GM21381 (cell line): ENCODE results near the gene DAAM1.

Experiments used
- ATAC-seq: cut with Tn5 transposase; IDR thresholded peaks from one replicate; pipeline ENCODE4 v1.9.1; 2021; ENCODE audit warnings: mild to moderate bottlenecking, moderate library complexity; ENCODE audit not compliant: unreplicated experiment

The DAAM1 gene

DNA sequence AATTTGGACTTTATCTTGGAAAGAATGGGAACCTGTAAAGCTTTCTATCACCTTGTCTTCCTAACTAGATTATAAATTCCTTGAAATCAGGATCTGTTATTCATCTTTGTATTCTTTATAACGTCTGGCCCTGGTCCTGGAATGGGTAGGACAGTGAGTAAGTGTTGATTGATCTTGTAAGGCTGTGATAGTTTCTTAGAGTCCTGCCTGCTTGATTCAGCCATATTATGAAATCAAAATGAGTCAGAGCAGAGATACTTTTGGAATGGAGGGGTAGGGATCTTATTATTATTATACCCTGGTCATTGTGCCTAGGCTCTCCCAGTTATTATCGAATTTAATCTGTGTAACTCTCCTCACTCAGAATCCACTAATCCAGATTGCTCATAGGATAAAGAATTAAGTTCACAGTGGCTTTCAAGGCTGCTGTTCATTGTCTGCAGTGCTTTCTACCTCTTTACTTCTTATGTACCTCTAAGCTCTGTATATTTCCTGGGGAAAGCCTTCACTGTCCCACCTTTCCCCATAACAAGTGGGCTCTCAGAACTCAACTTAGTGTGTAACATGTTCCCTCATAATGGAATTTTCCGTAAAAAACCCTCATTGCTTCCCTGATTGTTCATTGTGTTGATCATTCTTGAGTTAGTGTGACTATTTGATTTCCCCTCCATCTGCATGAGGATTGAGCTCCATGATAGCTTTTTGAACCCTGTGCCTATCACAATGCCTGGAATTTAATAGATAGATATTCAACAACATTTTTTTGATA, 93.3 kb downstream of the DAAM1 start:
- ATAC-seq, result no peak

DNA sequence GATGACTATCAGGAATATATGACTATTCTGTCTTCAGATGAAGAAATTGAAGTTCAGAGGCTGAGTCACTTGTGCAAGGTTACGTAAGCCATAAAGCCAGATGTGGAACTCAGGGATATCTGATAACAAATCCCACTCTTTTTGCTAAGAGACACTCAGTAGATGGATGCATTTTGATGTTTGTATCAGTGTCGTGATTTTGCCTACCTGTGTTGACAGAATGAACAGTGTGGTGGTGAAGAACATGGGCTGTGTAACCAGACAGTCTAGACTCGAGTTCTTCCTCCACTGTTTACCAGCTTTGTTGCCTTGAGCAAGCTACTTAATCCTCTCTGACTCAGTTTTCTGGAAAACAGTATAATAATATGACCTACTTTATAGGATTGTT, 93.9 kb downstream of the DAAM1 start:
- no peak for ATAC-seq

DNA sequence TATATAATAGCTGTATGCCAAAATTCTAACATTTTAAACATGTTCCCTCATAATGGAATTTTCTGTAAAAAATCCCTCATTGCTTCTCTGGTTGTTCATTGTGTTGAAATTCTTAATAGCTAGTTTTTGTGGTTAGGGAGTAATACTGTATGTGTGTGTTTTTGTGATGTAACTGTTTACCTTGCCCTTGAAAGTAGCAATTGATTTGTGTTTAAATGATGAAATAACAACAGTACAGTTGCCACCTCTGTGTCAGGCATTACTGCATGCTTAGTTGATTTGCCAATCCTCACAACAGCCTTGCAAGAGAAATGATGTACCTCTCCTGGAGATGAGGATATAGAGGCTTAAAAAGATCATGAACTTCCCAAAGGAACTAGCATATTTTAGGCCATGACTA, 94.9 kb downstream of the DAAM1 start:
- no peak for ATAC-seq

DNA sequence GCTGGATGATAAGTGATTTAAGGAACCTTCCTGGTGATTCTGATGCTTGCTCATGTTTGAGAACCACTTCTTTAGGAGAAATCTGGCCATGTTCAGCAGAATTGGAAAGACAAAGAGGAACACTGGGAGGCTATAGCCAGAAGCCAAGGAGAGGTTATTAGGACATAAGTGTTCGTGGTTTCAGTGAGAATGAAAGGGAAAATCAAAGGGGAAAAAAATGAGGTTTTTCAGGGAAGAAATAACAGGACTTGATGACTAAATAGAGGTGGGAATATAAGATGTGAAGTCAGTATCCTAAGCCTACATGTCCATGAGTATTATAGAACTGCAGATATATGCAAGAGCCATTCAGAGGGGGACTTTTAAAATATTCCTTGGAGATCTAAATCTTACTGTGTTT, 95.6 kb downstream of the DAAM1 start:
- ATAC-seq, result no peak

DNA sequence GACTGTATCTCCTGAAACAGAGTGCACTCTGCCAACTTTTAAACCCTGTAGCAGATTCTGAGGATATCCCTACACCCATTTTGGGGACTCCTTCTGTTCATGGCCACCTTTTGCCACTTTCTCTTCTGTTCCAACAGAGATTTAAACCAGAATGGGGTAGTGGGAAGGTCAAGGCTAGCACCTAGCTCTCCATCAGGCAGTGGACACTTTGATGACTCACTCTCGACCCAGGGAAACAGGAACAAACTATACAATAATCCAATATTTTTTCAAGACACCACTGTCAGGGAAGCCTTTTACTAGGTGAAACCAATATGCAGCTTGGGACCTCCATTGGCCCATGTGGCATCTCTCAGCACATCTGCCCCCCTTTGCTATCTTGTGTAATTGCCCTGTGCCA, 103.6 kb downstream of the DAAM1 start:
- no peak for ATAC-seq

DNA sequence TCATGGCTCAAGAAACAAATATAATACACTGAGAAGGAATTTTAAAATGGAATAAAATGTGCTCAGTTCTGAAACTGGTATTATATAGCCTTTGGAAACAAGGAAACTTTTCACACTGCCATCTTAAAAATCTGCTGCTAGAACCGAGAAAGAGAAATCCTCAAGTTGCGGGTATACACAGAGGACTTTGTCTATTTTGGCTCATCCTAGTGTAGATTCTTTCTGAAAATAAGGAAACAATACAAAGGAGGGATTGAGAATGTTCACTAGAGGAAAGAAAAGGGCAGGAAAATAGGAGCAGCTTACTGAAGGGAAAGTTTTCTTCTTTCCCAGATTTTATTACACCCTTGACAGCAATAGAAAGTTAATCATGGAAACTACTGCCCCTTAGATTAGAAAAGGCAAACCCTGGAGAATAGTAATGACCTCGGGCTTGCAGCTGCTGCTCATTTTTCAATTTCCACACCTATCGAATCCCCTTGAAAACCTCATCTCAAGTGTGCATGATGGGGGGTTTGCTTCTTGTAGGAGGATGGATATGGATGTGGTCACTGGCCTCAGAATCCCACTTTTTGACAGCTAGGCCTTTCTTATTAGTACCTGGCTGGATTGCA, 104.6 kb downstream of the DAAM1 start:
- no peak for ATAC-seq

DNA sequence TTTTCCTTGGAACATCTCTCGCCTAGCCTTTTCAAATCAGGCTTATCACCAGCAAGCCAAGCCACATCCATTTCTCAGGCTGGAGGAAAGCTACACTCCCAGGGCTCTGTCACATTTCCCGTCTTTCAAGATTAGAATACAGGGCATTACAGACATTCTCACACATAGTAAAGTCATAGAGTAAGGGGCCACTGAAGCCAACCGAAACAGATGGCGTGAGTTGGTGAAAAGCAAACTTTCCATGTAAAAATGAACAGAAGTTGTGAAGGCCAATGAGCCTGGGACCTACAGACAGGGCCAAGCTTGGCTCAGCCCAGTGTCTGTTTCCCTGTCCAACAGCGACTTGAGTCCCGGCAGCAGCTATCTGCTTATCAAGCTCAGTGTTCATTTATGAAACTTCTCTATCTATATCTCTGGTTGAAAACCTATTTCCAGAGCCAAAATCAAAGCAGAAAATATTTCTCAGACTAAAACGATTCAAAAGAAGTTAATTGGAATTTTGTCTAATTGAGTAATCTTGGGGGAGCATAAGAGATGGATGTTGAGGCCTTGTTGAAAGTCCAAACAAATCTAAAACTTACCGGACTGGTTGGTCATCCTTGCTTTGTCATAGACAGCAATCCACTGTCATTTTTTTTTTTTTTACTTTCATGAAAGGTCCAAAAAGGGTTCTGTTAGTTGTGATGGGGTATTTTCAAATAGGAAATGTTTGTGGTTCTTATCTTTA, 105.6 kb downstream of the DAAM1 start:
- no peak for ATAC-seq

DNA sequence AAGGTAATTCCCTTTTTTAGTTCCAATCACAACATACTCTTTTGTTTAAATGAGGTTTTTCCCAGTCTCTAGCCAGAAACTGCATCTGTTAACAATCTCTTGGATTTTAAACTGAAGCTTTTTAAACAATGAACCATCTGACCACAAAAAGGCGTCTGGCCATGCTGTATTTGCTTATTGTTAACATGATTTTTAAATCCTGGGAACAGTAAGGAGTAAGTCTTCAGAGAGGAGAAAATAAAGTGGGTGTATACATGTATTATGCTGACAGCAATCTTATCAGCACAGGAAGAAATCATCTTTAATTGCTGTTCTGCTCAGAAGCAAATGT, 106.2 kb downstream of the DAAM1 start:
- no peak for ATAC-seq

DNA sequence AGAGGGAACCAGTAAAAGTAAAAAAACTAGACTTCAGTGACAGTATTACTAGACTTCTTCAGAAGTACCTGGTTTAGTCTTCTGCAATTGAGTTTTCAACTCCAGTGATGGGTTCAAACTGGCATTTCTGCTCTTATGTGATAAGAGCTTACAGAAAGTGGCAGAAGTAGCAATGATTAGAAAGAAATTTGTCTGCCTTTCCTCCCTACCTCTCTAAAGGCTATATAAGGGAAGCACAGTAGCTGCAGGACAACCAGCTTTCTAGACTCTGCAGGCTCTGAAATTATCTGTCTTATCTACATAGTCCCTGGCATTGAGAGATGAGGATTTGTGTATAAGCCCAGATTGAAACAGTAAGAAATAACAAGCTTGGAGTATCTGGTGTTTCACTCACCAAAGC, 107.5 kb downstream of the DAAM1 start:
- no peak for ATAC-seq

DNA sequence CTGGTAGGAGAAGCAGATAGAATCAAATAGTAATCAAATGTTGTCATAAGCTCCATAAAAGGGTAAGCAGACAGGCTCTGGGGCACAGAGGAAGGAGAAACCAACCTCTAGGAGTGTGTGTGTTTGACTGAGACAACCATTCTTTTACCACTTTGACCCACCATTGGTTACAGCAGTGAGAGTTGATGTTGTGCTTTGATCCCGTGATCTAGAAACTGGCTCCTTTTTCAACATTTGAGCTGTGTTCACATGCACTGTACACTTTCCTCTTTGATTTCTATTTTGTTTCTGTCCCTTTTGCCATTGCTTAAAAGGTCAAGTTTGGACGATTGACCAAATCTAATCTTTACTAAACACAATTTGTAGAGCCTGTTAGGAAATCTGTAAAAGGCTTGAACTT, 108.0 kb downstream of the DAAM1 start:
- ATAC-seq, result no peak

DNA sequence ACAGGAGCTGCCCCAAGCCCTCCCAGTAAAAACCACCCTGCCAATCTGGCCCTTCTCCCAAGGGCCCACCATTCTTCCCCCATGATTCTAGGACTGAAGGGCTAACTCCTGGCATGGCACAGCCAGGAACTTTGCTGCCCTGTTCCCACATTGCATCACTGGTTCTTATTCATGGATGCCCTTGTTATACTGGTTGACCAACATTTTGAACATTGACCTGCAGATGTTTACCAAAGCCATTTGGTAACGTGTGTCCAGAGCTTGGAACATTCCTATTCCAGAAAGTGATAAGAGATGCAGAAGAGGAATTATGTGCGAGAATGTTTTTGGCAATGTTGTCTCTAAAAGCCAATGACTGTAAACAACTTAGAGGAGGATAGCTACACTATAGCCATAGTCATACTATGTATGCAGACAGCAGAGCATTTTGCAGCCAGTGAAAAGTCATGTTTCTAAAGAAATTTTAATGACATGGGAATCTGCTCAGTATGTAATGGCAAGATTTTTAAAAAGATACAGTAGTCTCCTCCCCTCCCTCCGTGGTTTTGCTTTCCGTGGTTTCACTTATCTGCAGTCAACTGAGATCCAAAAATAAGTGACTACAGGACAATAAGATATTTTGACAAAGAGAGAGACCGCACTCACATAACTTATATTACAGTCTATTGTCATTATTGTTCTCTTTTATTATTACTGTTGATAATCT, 108.8 kb downstream of the DAAM1 start:
- ATAC-seq, result no peak

DNA sequence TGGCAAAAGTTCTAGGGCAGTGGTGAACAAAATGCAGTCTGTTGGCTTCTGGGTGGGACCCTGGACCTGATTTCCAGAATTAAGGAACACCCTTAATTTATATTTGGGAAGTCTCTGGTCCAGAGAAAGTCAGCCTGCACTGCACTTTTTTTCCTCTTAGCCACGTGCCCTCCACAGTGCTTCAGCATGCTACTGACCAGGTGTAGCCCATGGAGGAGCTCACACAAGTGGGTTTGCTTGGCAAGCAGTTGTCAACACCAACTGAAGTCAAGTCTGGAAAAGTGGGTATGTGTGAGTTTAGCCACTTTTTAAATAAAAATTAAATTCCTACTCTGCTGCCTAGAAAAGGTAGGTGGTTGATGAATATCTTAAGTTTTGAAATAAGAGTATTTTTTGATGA, 111.3 kb downstream of the DAAM1 start:
- no peak for ATAC-seq

DNA sequence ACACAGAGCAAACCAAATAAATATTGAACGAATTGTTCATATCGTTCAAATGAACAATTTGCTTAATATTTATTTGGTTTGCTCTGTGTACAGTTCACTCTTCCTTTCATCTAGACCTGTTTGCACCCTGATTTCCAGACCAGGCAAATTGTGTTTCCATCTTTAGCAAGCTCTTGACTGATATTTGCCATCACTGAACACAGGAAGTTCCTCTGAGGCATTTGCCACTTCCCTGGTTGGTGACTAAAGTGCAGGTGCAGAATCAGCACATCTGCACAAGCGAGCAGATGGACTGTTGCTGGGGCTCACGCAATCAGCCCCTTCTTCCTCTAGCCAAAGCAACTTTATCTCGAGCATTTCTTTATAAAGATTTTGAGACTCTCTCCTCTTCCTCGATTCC, 112.9 kb downstream of the DAAM1 start:
- peak; percentile 80 for ATAC-seq

DNA sequence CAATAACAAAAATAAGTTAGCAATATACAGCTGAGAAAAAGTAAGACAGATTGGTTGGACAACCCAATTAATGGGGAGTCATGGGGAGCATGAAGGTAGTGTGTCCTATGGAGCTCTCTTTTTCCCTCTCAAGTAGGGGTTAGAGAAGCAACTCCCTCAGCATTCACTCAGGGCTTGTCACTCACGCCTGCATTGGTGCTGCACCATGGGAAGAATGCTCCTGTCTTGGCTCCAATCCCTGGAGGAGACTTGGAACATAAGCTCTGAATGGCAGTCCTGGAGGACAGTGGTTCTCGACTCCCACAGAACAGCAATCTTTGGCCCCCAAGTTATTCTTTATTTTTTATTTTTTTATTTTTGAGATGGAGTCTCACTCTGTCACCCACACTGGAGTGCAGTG, 113.8 kb downstream of the DAAM1 start:
- ATAC-seq, result no peak

DNA sequence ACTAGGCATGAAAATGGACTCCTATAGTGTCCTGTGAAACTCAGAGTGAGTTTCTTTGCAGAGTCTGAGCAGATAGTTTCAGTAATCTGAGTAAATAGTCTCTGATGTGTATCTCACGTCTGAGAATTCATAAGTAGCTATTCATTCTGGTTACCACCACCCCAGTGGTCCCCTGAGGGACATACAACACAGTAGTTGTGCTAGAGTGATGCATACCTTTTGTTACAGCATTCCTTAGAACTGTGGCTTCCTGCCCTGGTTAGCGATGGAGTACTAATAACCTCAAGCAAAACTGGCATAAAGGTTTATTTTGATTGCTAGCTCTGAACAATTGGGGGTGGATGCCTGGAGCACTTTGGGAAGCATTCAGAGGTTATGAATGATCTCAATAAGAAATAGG, 114.7 kb downstream of the DAAM1 start:
- no peak for ATAC-seq

DNA sequence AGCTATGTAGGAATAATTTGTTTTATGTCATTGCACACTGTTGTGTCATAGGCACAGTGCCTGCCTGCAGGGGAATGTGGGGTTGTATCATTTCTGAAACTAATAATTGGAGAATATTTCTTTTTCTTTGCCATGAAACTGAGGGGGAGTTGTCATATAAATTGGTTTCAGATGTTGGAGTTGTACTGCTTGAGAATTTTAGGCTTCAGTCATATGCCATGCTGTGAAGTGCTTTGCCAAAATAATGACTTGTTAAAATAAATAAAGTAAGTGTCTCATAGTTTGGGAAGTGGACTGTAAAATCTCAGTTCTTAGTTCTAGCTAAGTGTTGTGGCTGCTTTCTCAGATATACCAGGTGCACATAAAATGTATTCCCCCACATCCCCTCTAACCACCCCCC, 116.8 kb downstream of the DAAM1 start:
- no peak for ATAC-seq

DNA sequence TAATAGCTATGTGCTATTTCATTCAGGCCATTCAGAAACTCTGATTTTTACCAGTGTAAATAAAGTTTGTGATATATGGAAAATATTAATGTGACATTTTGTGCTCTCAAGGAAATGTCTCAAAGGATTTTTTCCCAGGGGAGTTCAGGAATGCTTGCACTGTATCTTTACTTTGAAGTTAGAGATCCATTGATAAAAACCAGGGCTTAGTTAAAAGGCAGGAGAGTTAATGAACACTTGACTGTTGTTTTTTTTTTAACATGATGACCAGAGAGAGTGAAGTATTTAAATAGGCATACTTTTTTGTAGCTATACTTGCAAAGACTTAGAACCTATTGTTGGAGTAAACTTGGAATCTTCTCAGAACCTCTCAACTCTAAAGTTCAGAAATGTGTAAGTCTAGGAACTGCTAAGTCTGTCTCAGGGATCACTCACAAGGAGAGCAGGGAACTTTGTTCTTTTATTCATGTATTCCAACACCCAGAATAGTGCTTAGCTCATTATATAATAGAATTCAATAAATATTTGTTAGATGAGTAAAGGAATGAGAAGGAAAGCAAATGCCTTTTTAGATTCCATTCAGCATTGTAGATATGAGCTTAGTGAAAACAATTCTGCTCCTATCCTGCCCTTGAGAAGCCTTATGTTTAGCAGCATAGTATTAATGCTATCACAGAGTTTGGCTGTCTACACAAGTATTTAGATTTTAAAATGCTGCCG, 117.5 kb downstream of the DAAM1 start:
- no peak for ATAC-seq

DNA sequence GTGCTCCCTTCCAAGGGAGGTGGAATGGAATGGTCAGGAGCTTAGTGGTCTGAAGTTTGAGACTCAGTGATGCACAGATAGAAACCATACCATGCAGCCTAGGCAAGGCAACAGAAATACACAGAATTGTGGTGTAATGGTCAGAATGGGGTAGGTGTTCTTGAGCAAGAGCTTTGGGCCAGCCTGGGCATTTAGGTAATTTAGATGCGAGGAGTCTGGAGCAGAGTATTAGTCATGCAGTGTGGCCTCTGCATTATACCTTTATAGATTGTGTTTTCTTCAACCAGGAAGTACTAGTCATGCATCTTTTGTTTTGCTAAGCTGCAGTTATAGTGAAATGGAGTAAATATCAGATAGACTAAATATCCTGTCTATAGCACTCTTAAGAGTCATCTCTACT, 118.3 kb downstream of the DAAM1 start:
- no peak for ATAC-seq

DNA sequence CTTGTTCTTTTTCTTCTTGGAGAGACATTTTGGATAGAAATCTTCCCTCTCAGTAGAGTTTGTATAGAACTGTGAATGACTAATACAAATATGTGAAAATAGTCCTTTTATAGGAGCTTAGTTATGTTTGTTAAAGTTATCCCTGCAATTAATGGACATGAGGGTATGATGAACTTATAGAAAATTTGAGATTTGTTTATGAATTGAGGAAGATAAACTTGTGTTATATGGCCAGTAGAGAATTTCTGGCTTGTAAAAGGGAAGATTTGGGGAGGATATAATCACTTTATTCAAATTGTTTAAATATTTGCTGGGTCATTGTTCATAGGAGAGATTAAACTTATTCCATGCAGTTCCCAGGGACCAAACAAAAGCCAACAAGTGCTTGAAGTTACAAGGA, 119.6 kb downstream of the DAAM1 start:
- ATAC-seq, result no peak

DNA sequence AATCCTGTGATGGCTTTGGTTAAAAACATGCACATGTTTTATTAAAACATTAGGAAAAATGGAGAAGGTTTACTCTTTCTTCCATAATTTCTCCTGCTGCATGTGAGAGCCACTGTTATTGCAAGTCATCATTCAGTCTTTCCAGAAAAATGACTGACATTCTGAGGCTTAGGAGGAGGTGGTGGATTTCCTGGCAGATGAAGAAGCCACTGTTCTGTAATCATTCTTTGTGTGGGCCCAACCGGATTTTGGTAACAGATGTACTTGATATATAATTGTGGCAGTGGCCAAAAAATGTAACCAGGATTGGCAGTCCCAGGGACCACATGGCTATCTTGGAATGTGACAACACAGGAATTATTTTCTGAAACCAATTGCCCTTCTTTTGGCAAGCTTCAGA, 120.2 kb downstream of the DAAM1 start:
- no peak for ATAC-seq

DNA sequence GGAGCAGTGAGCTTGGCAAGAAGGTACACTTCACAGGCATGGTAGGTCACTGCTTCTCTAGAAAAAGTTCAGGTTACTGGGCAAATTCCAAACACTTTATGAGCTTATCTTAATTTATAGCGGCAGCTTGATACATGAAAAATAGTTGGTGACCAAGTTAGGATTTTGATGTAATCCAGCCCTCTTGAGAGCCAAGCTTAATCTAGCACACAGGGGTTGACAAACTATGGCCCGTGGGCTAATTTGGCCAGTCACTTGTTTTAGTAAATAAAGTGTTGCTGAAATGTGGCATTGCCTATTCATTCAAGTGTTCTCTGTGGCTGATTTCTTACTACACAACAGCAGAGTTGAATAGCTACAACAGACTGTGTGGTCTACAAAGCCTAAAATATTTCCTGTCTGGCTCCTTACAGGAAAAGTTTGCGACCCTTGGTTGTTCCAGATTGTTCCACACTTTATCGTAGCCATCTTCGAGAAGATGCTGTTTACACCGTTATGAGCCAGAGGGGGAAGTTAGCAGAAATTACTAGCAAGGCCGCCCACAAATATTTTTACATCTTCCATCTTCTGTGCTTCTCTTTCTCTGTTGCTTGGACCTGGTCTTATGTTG, 120.9 kb downstream of the DAAM1 start:
- ATAC-seq, result no peak
